Uterus (tissue), 4 donors: ENCODE results near the gene POU2F3. TPM values are rescaled to one million over a fixed set of nuclear protein-coding genes. Genes with fewer than 3 reads are reported as not detected.
"Not testable (repeated sequence)": the region's sequence is repeated elsewhere in the genome, so short reads cannot be mapped to it uniquely, and the experiment has no call there.

Experiments used
- DNase-seq, 2 donors: peaks; one replicate each; pipeline ENCODE4 v3.0.0-alpha.2; 2019 to 2020
- H3K27ac ChIP-seq, 2 donors: fragments of 200-600 bp; sonication (generic); 1 replicate in 1 of 2; 2 replicates in 1 of 2; pipeline ENCODE4 v1.5.1; 2016 to 2018
- H3K27me3 ChIP-seq, 2 donors: fragments of 200-600 bp; sonication (generic); one replicate each; pipeline ENCODE4 v1.5.1; 2018 to 2019; ENCODE audit warnings: control low read depth in 1 of 2
- H3K36me3 ChIP-seq, 2 donors: fragments of 200-600 bp; sonication (generic); one replicate each; pipeline ENCODE4 v1.5.1; 2019; ENCODE audit warnings: control low read depth in 1 of 2
- H3K4me1 ChIP-seq, 2 donors: fragments of 200-600 bp; sonication (generic); one replicate each; pipeline ENCODE4 v1.5.1; 2018 to 2019; ENCODE audit warnings: control low read depth in 1 of 2
- H3K4me3 ChIP-seq, 2 donors: fragments of 200-600 bp; sonication (generic); 1 replicate in 1 of 2; 2 replicates in 1 of 2; pipeline ENCODE4 v1.5.1; 2018 to 2019; ENCODE audit warnings: mild to moderate bottlenecking in 1 of 2
- H3K9me3 ChIP-seq, 2 donors: fragments of 200-600 bp; sonication (generic); one replicate each; pipeline ENCODE4 v1.5.1; 2019; ENCODE audit warnings: control low read depth in 1 of 2
- CTCF ChIP-seq, 4 experiments: fragments of 200-600 bp in 2 of 4; fragments of 450-650 bp in 2 of 4; sonication (generic) in 2 of 4; IDR thresholded peaks; one replicate each; pipeline ENCODE4 v1.5.1; 2016 to 2019; ENCODE audit warnings: antibody characterized with exemption in 4 of 4, mild to moderate bottlenecking in 2 of 4, moderate library complexity in 1 of 4
- POLR2A ChIP-seq, 2 donors: fragments of 450-650 bp; IDR thresholded peaks; one replicate each; pipeline ENCODE4 v1.6.1; 2016; ENCODE audit warnings: antibody characterized with exemption in 2 of 2, mild to moderate bottlenecking in 1 of 2, moderate library complexity in 1 of 2
- intact Hi-C: fragments of 100-400 bp; cut with DNase I; formaldehyde crosslinking; loops from one replicate; pipeline ENCODE4 v1.15.1; 2023; ENCODE audit warnings: low total_unique reads
- total RNA-seq, 4 donors: library from RNA; depleted of rRNA in 3 of 4; stranded (reverse); fragments of >200 nt in 3 of 4; gene quantifications; one replicate each; pipeline versions ENCODE4 v1.1.0 to v1.2.4, GENCODE V29; 2014 to 2023
- donor health status: DM: yes; HTN: yes; CAD: no.

The POU2F3 gene
- total RNA-seq, 4 donors from 2014 or later, result 0.85 TPM; not detected in 3

GRCh38 chr11:120244476-120245365, 4.8 kb downstream of the POU2F3 start:
- no peak for TF ChIP-seq CTCF (IDR thresholded peaks at IDR 0.05)
- TF ChIP-seq POLR2A (IDR thresholded peaks at IDR 0.05), result no peak
- H3K4me1 ChIP-seq, result peaks cover 0 to 4% of the 10 kb centered on the region in 2 donors
- DNase-seq, result no peak
- no peak overlapping the region for H3K4me3 ChIP-seq
- no peak overlapping the region for H3K27ac ChIP-seq
- intact Hi-C loops, result no loop called here
- no peaks in the 10 kb centered on the region for H3K9me3 ChIP-seq
- H3K27me3 ChIP-seq, result peaks cover 0 to 12% of the 10 kb centered on the region in 2 donors
- no peaks in the 10 kb centered on the region for H3K36me3 ChIP-seq

- Histone ChIP-seq H3K36me3 (no peaks in the 10 kb centered on the region), H3K4me3 (no peak overlapping the region), H3K9me3 (no peaks in the 10 kb centered on the region), H3K27me3 (peaks cover 0 to 9% of the 10 kb centered on the region in 2 donors), H3K4me1 (no peaks in the 10 kb centered on the region), H3K27ac (no peak overlapping the region)
- intact Hi-C loops, result no loop called here
- no peak for DNase-seq
- TF ChIP-seq POLR2A (IDR thresholded peaks at IDR 0.05) (no peak), CTCF (IDR thresholded peaks at IDR 0.05) (no peak)
Measured at GRCh38 chr11:120245434-120245833, 5.5 kb downstream of the POU2F3 start.

GRCh38 chr11:120248551-120249278, 8.8 kb downstream of the POU2F3 start:
- Histone ChIP-seq H3K4me1 (no peaks in the 10 kb centered on the region), H3K4me3 (no peak overlapping the region), H3K27ac (no peak overlapping the region), H3K9me3 (no peaks in the 10 kb centered on the region), H3K36me3 (no peaks in the 10 kb centered on the region), H3K27me3 (no peaks in the 10 kb centered on the region)
- DNase-seq, result no peak
- intact Hi-C loops, result no loop called here
- TF ChIP-seq CTCF (IDR thresholded peaks at IDR 0.05), result no peak
- no peak for TF ChIP-seq POLR2A (IDR thresholded peaks at IDR 0.05)

GRCh38 chr11:120249279-120250262, 9.6 kb downstream of the POU2F3 start:
- Histone ChIP-seq H3K4me3 (no peak overlapping the region), H3K27me3 (no peaks in the 10 kb centered on the region), H3K27ac (no peak overlapping the region), H3K9me3 (no peaks in the 10 kb centered on the region), H3K4me1 (no peaks in the 10 kb centered on the region), H3K36me3 (no peaks in the 10 kb centered on the region)
- DNase-seq, result no peak
- TF ChIP-seq CTCF (IDR thresholded peaks at IDR 0.05), result no peak
- TF ChIP-seq POLR2A (IDR thresholded peaks at IDR 0.05), result no peak
- intact Hi-C loops, result no loop called here

GRCh38 chr11:120253377-120253776, 13.4 kb downstream of the POU2F3 start:
- intact Hi-C loops, H3K4me1 ChIP-seq, H3K36me3 ChIP-seq, DNase-seq, H3K27ac ChIP-seq, H3K27me3 ChIP-seq, H3K9me3 ChIP-seq, H3K4me3 ChIP-seq: not testable (repeated sequence)
